ENCODE results near the gene ACOX3.

- TF ChIP-seq POLR2A (IDR thresholded peaks at IDR 0.05; ENCODE audit: low read depth, low read length) (no peak), TAF1 (IDR thresholded peaks at IDR 0.05; ENCODE audit: borderline replicate concordance, low read depth, low read length) (no peak)
These were observed 28.2 kb downstream of the ACOX3 start for GRCh38 chr4:8412288-8412687.
